HG03342 (cell line): ENCODE results near the gene GALNT14.

Experiments used
- ATAC-seq: cut with Tn5 transposase; IDR thresholded peaks from one replicate; pipeline ENCODE4 v1.9.1; 2021; ENCODE audit warnings: mild to moderate bottlenecking, moderate library complexity; ENCODE audit not compliant: unreplicated experiment

Gene GALNT14

GRCh38 chr2:30865243-30865642, 273.0 kb downstream of the GALNT14 start:
- no peak for ATAC-seq

DNA sequence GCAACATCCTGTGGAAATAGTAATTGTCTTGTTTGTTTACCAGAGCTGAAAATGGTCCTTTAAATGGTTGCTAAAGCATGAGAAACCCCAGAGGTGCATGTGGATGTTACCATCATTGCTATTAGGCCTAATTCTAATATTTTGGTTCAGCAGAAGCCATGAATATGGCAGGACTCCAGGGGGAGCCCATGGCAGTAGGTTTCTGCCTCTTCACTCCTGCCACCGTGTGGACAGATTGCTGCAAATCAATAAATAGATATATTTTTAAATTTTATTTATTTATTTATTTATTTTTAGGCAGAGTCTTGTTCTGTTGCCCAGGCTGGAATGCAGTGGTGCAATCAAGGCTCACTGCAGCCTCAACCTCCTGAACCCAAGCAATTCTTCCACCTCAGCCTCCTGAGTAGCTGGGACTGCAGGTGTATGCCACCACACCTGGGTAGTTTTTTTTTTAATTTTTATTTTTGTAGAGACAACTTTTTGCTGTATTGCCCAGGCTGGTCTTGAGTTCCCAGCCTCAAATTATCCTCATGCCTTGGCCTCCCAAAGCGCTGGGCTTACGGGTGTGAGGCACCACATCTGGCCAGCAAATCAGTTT, 276.1 kb downstream of the GALNT14 start:
- ATAC-seq: no peak

DNA sequence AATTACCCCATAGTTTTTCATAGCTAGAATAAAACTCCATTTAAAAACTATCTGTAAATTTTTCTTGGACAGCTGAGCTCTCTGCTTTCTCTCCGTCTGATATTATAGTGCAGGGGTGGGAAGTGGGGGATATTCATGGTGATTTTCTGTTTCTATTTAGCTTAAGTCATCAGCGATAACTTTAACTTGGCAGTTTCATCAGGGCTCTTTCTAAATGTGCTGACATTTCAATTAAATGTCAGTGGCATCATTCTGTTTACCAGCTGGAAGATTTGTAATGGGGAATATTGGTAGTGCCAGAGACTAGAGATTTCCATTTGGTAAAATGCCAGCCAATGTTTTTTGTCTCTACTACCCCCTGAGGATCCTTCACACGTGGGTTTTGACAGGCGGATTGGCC, 277.5 kb downstream of the GALNT14 start:
- no peak for ATAC-seq
